Central memory CD4-positive, alpha-beta T cell (primary cell): ENCODE measurements around the gene OR1F1.
"Not testable (repeated sequence)": the region's sequence is repeated elsewhere in the genome, so short reads cannot be mapped to it uniquely, and the experiment has no call there.

Source experiments
- DNase-seq: peaks from one replicate; pipeline ENCODE4 v3.0.0; 2022

The OR1F1 gene

DNA sequence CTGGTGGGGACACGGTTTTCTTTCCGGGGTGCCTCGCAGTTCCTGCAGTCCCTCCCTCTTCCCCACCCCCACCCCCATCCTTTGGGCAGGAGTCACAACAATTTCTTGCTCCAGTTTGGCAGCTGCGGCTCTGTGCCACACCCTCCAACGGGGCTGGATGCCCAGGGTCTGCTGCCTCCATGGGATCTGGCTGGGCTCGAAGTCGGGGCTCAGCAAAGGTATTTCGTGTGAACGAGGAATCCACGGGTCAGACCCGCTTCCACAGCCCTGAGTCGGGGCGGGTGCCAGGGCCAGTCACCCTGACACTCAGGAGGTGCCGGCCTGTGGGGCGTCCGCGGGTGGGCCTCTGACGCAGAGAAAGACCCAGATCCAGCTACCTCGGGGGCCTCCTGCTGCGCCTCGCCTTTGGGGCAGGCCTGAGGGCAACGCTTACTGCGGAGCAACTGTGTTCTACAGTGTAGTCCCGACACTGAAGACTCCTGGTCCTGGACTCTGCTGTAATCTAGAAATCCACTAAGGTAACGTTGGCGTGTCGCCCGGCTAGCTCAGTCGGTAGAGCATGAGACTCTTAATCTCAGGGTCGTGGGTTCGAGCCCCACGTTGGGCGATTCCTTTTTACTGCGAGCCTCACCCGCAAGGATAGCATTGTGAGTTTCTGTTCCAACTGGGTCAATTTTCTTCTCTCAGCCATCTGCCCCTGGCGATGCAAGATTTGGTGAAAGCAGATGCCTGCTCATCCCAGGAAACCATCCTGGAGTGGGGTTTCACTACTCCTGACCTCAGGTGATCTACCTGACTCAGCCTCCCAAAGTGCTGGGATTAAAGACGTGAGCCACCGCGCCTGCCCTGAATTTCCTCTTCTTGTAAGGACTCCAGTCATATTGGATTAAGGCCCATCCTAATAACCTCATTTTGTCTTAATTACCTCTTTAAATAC lies 12.6 kb upstream of the OR1F1 start:
- DNase-seq = no peak

DNA sequence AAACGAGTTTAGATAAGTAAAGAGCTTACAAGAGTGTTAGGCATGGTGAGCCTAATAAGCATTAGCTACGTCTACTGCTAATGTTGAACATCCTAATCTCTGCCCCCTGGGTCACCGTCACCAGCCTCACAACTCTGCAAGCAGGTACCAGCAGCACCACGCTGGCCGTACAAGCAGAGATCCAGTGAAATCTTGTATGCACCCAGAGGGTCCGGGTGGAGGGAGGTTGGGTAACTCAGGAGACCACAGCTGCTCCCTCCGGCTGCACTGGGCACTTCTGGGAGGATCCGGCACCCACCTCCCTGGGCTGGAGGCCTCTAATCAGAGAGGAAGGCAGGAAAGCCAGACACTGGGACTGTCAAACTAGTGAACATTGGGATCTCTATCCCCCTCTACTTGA lies 8.4 kb upstream of the OR1F1 start:
- no peak for DNase-seq

DNA sequence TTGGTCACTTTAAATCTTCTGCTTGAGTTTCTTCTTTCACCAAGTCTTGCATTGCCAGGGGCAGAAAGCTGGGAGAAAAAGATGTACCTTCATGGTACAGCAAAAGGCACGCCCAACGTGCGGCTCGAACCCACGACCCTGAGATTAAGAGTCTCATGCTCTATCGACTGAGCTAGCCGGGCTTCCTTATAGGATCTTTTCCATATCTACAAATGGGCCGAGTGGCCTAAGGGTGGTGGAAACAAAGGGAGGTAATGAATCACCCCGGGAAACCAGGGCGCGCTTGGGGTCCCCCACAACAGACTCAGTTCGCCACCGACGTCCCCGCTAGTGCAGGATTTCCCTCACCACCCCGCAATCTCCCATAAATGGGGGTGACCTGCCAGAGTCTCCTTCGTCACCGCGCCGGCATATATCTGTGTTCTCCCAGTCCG lies 7.5 kb upstream of the OR1F1 start:
- DNase-seq = no peak

DNA sequence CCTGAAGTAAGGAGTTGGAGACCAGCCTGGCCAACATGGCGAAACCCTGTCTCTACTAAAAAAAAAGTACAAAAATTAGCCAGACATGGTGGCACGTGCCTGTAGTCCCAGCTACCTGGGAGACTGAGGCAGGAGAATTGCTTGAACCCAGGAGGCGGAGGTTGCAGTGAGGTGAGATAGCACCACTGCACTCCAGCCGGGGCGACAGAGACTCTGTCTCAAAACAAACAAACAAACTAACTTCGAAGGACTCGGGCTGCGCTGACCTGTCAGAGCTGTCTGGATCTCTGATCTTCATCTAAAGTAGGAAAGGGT lies 5.8 kb upstream of the OR1F1 start:
- not testable (repeated sequence) for DNase-seq

DNA sequence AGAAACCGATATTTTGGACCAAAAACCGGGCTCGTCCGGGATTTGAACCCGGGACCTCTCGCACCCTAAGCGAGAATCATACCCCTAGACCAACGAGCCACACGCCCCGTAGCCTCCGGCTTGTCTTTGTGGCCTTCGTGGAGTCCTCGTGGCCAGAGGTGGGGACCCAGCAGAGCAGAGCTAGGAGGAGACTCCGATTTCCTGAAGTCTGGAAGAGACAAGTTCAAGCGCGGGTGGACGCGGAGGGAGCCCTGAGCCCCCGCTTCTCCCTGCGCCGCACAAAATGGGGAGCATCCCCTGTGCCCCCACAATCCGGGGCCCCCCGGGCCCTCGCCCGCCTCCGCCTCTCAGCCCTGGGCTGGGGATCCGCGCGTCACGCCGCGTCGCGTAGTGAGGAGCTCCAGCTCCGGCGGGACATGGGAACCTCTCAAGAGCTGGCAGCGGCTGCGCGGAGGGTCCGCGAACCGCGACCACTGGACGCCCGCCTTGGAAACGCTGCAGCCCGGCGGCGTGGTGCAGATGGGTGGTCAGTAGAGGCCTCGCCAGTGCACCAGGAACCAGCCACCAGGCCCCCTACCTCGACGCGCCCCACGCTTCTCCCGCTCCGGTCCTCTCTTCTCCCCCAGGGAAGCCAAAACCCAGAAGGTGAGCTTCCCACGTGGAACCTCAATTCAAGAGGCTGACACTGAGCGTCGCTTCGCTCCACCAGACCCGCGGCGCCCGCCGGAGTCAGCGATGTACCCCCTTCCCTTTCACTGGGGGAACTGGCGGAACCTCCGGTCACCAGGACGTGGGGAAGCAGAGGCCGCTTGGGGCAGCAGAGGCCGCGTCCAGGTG lies 5.2 kb upstream of the OR1F1 start:
- DNase-seq = no peak

DNA sequence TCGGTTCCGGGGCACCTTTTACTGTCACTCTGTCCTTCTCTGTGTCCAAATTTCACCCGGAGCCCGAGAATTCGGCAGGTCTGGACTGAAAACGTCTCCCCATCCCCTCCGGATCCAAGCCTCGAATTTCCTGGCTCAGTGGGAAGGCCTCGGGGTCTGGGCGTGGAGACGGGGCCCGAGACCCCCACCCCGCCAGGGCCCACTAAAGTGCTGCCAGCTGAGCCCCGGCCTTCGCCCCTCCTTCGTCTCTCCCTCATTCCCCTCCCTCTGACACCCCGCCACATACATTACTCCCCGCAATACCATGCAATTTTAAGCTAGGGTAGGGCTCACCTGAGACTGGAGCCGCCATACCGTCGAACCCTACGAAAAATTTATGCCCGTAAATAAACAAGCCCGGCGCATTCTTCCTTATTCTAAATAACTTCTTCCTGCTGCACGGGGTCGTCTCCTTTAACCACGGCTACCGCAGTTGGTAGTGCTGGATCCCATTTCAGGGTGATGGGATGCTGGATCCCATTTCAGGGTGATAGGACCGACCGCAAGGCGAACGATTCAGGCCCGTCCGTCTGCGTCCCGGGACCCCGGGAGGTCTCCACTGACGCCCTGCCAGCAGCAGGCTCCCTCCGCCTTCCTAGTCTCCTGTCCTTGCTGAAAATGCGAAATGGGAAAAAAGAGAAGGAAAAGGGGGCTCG lies 4.4 kb upstream of the OR1F1 start:
- DNase-seq = no peak

DNA sequence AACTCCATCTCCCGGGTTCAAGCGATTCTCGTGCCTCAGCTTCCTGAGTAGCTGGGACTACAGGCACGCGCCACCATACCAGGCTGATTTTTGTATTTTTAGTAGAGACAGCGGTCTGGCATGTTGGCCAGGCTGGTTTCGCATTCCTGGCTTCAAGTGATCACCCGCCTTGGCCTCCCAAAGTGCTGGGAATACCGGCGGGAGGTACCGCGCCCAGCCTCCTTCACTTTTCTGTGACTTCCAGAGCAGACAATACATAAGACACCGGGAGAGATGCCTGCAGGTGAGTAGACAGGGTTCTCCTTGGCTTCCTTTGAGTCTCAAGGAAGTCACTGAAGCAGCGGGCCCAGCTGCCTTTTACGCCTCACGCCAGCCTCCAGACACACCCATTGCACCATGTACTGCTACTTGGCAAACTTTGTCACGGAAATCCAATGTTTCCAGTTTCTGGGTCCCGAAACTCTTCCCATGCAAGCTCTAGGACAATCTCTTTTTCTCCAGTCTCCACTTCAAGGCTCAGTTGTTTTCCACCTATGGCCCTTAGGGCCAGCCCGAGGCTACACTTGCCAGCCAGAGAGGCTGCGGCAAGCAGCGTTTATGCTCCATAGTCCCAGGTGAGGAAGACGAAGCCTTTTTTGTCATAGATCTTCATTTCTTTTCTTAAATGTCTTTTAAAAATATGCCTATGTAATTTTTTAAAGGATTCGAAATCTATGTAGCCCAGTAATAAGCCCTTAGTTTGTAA lies 886 bp upstream of the OR1F1 start:
- DNase-seq = no peak

DNA sequence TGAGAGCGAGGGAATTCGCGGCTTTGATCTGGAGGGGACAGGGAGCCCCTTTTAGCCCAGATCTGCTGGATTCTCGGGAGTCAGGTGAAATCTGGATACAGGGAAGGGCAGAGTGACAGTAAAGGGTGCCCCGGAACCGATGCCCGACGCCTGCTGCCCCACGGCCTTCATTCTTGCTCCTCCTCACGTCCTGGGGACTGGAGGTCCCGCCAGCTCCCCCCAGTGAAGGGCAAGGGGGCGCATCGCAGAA lies 596 bp downstream of the OR1F1 start:
- DNase-seq = no peak

DNA sequence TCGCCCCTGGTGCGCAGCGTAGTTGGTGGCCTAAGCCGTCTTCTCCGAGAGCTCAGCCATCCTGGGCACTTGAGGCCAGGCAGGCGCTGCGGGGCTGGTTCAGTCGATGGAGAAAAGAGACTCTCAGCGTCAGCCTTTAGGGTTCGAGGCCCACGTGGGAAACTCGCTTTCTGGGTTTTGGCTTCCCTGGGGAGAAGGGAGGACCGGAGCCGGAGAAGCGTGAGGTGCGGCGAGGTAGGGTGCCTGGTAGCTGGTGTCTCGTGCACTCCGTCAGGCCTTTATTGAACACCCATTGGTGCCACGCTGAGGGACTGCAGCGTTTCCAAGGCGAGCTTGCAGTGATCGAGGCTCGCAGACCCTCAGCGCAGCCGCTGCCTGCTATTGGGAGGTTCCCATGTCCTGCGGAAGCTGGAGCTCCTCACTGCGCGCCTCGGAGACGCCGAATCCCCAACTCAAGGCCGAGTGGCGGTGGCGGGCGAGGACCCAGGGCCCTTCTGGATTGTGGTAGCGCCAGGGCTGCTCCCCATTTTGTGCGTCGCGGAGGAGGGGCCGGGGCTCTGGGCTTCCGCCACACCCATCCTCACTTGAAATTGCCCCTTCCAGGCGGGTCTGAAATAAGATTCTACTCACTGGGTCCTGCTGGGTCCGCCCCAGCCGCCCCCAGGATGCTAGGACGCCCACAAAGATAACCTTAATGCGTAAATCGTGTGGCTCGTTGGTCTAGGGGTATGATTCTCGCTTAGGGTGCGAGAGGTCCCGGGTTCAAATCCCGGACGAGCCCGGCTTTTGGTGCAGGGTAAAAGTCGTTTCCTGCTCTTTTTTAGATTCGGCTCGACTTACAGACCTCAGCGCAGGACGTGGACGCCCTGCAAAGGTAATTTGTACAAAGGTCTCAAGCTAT lies 1.2 kb downstream of the OR1F1 start:
- no peak for DNase-seq

DNA sequence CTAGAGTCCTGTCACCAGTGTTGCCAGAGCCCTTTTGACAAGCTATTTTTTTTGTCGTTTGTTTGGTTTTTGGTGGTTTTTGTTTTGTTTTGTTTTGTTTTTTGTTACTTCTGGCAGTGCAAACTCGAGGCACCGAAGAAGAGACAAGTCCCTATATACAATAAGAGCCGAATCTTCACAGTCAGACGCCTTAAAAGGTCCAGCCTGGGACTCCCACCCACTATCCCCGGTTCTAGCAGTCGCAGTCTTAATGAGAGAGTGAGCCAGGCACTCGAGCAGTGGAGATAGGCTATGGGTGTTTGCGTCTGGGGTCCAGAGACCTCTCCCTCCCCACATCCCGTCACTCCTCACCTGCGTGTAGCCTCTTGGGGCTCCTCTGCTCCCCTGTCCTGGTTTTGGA lies 1.9 kb downstream of the OR1F1 start:
- DNase-seq = no peak

DNA sequence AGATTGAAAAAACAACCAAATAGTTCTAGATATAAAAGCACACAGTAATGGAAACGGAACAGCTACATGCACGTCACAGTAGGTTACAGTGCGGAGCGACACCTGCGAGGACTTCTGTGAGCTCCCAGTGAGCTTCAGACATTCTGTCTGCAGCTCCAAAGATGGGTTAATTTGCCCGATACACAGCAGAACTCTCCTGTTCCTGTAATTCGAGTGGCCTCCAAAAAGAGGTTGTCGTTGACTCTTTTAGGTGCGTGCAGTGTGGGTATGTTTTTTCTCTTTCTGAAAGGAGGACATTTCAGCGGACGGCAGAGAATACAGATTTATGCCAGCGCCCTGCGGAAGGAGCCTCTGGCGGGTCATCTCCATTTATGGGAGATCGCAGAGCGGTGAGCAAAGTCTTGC lies 2.9 kb downstream of the OR1F1 start:
- DNase-seq = peak; percentile 28

DNA sequence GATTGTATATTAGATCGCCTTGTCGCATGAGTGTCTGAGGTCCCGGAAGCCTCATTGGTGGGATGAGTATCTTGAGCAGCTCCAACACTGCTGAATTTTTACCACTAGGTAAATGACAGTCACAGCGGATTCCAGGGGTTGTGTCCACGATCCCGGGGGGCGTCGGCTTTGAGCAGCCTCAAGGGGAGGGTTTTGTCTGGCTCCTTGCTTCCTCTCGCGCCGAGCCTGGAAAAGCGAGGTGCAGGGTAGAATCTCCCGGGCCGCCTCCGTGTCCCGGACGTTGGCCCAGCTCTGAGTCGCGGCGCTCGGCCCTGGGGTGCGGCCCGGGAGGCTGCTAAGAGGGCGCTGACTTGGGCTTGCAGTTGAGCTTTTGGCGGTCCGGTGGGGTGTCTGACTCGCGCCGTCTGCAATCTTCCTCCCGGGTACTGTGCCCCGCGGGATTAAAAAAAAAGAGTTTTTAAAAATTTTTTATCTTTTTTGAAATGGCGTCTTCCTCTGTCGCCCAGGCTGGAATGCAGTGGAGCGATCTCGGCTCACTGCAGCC lies 4.5 kb downstream of the OR1F1 start:
- no peak for DNase-seq

DNA sequence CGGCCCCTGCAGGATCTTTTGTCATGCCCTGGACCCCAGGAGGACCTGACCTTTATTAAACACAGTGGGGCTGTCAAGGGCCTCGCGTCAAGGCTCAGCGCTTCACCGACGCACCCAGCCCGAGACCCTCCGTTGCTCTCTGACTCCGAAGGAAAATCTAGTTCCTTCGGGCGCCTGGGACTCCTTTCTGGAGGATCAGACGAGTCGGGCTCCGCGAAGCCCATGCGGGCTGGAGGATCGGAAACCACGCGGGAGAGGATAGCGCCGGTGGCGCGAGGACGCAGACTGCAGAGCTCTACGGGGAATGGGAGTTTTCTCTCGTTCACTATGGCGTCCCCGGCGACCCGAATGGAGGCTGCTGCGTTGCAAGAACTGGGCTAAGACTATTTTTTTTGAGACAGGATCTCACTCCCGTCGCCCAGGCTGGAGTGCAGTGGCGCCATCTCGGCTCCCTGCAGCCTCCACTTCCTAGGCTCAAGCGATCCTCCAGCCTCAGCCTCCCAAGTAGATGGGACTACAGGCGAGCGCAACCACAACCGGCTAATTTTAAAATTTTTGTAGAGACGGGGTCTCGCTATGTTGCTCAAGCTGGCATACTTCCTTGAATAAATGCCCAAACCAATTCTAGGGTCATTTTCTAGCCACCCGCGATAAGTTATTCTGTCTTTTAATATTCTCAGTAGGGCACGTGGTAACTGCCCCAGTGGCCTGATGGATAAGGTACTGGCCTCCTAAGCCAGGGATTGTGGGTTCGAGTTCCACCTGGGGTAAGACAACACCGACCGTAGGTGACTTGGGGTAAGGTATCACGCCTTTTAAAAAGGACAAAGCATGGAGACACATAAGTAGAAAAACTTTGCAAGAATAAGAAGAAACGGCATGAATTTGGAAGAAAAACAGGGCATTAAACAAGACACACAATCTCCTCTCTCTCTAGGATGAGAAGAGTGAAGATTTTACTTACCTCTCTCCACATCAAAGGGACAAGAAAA lies 5.5 kb downstream of the OR1F1 start:
- no peak for DNase-seq

DNA sequence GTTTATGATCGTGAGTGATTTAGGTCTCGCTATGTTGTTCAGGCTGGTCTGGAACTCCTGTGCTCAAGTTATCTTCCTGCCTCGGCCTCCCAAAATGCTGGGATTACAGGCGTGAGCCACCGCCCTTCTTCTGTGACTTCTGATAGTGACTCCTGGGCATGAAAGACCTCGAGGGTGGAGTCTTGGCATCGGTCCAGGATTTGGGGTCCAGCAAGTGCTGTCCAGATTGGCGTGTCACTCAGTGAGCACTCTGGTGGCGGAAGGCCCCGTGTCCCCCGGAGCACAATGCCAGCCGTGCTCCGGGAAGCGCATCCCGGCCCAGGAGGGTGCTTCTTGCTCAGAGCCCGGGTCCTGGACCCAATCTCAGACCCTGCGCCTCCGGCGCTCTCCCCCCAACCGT lies 6.8 kb downstream of the OR1F1 start:
- no peak for DNase-seq

DNA sequence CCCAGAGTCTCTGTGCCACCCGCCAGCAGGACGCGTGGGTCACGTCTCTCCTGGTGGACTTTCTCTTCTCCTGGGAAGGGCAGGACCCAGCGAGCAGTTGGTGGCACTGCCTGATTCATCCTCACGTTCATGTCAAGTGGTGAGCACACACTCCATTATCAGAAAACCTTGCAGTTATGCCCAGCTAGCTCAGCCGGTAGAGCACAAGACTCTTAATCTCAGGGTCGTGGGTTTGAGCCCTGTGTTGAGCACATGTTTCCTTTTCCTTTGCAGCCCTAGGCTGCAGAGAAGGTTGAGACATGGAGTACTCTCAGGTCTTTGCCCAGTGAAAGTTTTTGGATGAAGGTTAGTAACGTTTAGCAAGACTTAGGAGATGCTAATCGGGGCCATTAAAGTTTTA lies 8.0 kb downstream of the OR1F1 start:
- DNase-seq = no peak

DNA sequence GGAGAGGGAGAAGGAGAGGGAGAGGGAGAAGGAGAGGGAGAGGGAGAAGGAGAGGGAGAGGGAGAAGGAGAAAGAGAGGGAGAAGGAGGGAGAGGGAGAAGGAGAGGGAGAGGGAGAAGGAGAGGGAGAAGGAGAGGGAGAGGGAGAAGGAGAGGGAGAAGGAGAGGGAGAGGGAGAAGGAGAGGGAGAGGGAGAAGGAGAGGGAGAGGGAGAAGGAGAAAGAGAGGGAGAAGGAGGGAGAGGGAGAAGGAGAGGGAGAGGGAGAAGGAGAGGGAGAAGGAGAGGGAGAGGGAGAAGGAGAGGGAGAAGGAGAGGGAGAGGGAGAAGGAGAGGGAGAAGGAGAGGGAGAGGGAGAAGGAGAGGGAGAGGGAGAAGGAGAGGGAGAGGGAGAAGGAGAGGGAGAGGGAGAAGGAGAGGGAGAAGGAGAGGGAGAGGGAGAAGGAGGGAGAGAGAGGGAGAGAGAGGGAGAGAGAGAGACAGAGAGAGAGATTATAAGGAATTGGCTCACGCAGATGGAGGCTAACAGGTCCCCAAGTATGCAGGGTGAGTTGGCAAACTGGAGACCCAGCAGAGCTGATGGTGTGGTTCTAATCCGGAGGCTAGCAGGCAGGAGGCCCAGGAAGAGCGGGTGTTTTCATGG lies 9.8 kb downstream of the OR1F1 start:
- DNase-seq = not testable (repeated sequence)

DNA sequence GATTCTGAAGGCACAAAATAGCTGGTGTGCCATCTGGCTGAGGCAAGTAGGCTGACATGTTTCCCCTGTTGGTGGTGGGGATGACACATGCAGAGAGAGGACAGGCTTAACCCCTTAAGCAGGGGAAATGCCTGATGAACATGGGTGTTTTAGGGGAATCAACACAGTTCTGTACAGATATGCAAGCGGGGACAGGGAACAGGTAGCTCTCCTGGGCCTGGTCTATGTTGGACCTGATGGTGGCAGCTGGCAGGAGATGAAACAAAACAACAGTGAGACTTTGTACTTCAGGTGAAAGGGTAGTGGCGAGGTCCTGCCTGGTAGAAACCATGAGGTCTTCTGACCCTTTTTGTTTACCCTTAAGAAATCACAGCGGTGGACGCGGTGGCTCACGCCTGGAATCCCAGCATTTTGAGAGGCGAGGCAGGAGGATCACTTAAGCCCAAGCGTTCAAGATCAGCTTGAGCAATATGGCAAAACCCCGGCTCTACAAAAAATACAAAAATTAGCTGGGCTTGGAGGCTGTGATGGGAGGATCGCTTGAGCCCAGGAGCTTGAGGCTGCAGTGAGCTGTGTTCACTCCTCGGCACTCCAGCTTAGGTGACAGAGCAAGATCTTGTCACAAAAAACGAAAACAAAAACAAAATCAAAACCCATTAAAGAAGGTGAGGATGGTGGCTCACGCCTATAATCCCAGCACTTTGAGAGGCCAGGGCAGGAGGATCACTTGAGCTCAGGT lies 10.5 kb downstream of the OR1F1 start:
- no peak for DNase-seq

DNA sequence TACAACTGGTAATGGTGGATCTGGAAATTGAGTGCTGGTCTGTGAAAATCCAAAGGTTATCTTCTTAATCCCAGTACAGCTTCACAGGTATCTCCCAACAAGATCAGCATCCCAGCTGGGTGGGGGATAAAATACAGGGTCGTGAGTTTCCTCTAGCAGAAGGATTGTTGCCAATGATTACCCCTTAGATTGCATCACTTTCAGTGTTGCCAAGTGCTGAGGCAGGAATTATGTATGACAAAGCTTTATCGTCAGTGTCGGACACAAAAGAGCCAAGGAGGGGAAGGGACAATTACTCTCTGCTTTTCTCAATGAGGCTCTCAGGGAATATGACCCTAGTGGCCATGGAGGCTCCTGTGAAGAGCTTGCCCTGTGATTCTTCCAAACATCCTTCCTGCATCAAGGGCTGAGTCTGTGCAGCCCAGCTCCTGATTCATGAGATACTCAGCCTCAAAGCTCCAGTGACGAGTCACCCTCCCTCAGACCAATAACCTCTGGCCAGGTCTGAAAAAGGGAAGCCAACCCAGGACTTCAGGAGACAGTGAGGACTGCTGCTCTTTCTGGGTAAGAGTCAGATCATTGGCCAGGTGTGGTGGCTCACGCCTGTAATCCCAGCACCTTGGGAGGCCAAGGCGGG lies 15.0 kb downstream of the OR1F1 start:
- no peak for DNase-seq

DNA sequence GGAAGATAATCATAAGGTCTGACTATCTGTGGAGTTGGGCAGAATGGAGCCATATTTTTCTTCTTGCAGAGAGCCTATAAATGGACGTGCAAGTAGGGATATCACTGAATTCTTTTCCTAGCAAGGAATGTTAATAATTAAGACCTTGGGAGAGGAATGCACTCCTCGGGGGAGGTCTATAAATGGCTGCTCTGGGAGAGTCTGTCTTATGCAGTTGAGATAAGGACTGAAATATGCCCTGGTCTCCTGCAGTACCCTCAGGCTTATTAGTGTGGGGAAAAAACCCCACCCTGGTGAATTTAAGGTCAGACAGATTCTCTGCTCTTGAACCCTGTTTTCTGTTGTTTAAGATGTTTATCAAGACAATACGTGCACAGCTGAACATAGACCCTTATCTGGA lies 17.9 kb downstream of the OR1F1 start:
- DNase-seq = not testable (repeated sequence)
